ENCODE data around the gene PRKD1. TPM values are rescaled to one million over a fixed set of nuclear protein-coding genes. Genes with fewer than 3 reads are reported as not detected.

The PRKD1 gene
- total RNA-seq, 1 experiment from 2014 or later: 1.2 TPM

- Histone ChIP-seq H3K9me2 (replicated peaks; ENCODE audit: low read length) (no peaks in the 10 kb centered on the region), H3K79me2 (ENCODE audit: low read length) (no peaks in the 10 kb centered on the region), H3K4me2 (ENCODE audit: low read length) (no peak overlapping the region), H3K4me1 (ENCODE audit: insufficient read depth, low read length) (no peaks in the 10 kb centered on the region), H3K4me3 (ENCODE audit: low read length) (no peak overlapping the region), H4K20me1 (ENCODE audit: low read length) (no peaks in the 10 kb centered on the region), H3K9ac (ENCODE audit: low read length) (no peak overlapping the region), H3K36me3 (ENCODE audit: low read depth, low read length) (no peaks in the 10 kb centered on the region), H2AFZ (ENCODE audit: low read length) (no peak overlapping the region), H3K27me3 (ENCODE audit: low read length) (no peaks in the 10 kb centered on the region), H3K27ac (ENCODE audit: low read length) (no peak overlapping the region), H3K9me3 (ENCODE audit: low read length) (no peaks in the 10 kb centered on the region), H3F3A (ENCODE audit: low read length, unreplicated experiment) (no peaks in the 10 kb centered on the region)
- no peak for ATAC-seq
- BruUV-seq (replicated peaks): no TSS peak
- TF ChIP-seq EZH2 (IDR thresholded peaks at IDR 0.05; ENCODE audit: low read length, unreplicated experiment) (no peak), CTCF (conservative IDR thresholded peaks at IDR 0.05; ENCODE audit: low read depth, low read length) (no peak), EZH2phosphoT487 (IDR thresholded peaks at IDR 0.05; ENCODE audit: borderline replicate concordance, low read length) (no peak)
- no peak for DNase-seq
- intact Hi-C loops (cut with micrococcal nuclease): no loop called here
- ChIA-PET CTCF (no interaction called here), POLR2A (ENCODE audit: unreplicated experiment) (no interaction called here)
Observed at GRCh38 chr14:29601616-29602015, 326.0 kb downstream of the PRKD1 start.

DNA sequence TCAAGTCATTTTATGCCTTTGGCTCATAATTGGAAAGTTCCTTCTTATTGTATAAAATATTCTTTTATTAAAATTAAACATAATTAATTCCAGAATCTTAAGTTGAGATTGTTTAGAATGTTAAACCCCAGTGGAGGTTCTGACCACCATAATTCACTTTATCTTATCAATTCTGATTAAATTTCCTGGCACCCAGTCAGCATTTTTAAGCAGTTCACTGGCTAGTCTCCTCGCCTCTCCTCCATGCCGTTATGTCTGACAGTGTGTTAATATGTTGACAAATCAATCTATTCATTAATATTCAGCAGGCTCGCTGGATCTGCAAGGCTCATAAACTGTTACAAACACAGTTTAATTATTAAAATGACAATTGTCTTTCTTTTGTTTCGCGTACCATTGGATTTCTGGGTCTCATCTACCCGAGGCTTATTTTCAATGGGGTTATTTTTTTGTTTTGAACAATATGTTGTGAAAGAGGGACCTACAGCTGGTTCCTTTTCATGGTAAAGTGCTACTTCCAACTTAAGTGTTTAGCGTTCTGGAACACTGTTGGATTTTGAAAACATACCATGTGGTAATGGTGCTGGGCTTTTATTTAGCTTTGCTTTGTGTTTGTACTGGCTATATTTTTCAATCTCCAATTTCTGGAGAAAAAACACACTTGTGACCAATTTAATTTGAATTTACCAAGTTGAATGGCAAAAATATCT, 339.7 kb downstream of the PRKD1 start:
- ChIA-PET CTCF (no interaction called here), POLR2A (ENCODE audit: unreplicated experiment) (no interaction called here)
- no TSS peak for BruUV-seq (replicated peaks)
- Histone ChIP-seq H3K9me3 (ENCODE audit: low read length) (no peaks in the 10 kb centered on the region; the same call in 1 of the 2 replicates), H3K4me3 (ENCODE audit: low read length) (no peak overlapping the region), H3K4me2 (ENCODE audit: low read length) (no peak overlapping the region), H3K36me3 (ENCODE audit: low read depth, low read length) (no peaks in the 10 kb centered on the region), H3K27ac (ENCODE audit: low read length) (no peak overlapping the region), H3K9ac (ENCODE audit: low read length) (no peak overlapping the region), H3K4me1 (ENCODE audit: insufficient read depth, low read length) (no peaks in the 10 kb centered on the region), H3K27me3 (ENCODE audit: low read length) (peaks cover 23% of the 10 kb centered on the region), H3K79me2 (ENCODE audit: low read length) (no peaks in the 10 kb centered on the region), H2AFZ (ENCODE audit: low read length) (no peak overlapping the region), H4K20me1 (ENCODE audit: low read length) (no peaks in the 10 kb centered on the region), H3K9me2 (replicated peaks; ENCODE audit: low read length) (no peaks in the 10 kb centered on the region), H3F3A (ENCODE audit: low read length, unreplicated experiment) (no peaks in the 10 kb centered on the region)
- TF ChIP-seq CTCF (conservative IDR thresholded peaks at IDR 0.05; ENCODE audit: low read depth, low read length): no peak
- no peak for TF ChIP-seq EZH2 (IDR thresholded peaks at IDR 0.05; ENCODE audit: low read length, unreplicated experiment)
- no peak for TF ChIP-seq EZH2phosphoT487 (IDR thresholded peaks at IDR 0.05; ENCODE audit: borderline replicate concordance, low read length)
- DNase-seq (no peak), ATAC-seq (no peak)
- intact Hi-C loops (cut with micrococcal nuclease): no loop called here

DNA sequence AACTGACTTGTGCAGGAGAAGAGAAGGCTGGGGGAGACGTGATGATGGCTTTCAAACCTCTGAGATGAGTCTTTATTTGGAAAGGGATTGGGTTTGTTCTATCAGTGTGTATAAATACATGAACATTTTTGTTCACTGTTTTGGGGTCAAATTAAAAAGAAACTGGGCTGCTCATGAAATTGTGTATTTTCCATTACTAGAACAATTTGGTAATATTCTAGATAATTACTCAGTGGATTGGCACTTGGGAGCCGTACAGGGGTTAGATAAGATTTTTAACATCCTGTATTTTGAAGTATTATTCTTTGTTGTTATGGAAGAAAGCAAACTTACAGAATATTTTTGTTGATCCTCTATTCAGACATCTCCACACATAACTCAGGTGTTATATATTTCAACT, 340.6 kb downstream of the PRKD1 start:
- no peaks in the 10 kb centered on the region; the same call in 1 of the 2 replicates for H3K9me3 ChIP-seq (ENCODE audit: low read length)
- H4K20me1 ChIP-seq (ENCODE audit: low read length): no peaks in the 10 kb centered on the region
- H3K27me3 ChIP-seq (ENCODE audit: low read length): peaks cover 31% of the 10 kb centered on the region
- ATAC-seq: no peak
- DNase-seq: no peak
- no peaks in the 10 kb centered on the region for H3F3A ChIP-seq (ENCODE audit: low read length, unreplicated experiment)
- BruUV-seq (replicated peaks): no TSS peak
- H3K4me3 ChIP-seq (ENCODE audit: low read length): no peak overlapping the region
- no peak overlapping the region for H3K4me2 ChIP-seq (ENCODE audit: low read length)
- no peaks in the 10 kb centered on the region for H3K9me2 ChIP-seq (replicated peaks; ENCODE audit: low read length)
- no peaks in the 10 kb centered on the region for H3K36me3 ChIP-seq (ENCODE audit: low read depth, low read length)
- no peak overlapping the region for H3K9ac ChIP-seq (ENCODE audit: low read length)
- ChIA-PET CTCF (no interaction called here), POLR2A (ENCODE audit: unreplicated experiment) (no interaction called here)
- intact Hi-C loops (cut with micrococcal nuclease): no loop called here
- H2AFZ ChIP-seq (ENCODE audit: low read length): no peak overlapping the region
- TF ChIP-seq EZH2 (IDR thresholded peaks at IDR 0.05; ENCODE audit: low read length, unreplicated experiment) (no peak), CTCF (conservative IDR thresholded peaks at IDR 0.05; ENCODE audit: low read depth, low read length) (no peak), EZH2phosphoT487 (IDR thresholded peaks at IDR 0.05; ENCODE audit: borderline replicate concordance, low read length) (no peak)
- no peak overlapping the region for H3K27ac ChIP-seq (ENCODE audit: low read length)
- no peaks in the 10 kb centered on the region for H3K79me2 ChIP-seq (ENCODE audit: low read length)
- H3K4me1 ChIP-seq (ENCODE audit: insufficient read depth, low read length): no peaks in the 10 kb centered on the region
